HepG2 (cell line): ENCODE results near the gene KBTBD3. TPM values are rescaled to one million over a fixed set of nuclear protein-coding genes. Genes with fewer than 3 reads are reported as not detected.
A peak's percentile ranks its signal among the peaks of the same experiment; 100 is the strongest.

Experiments
- CENPX ChIP-seq: sonication (generic); formaldehyde crosslinking; IDR thresholded peaks from 2 replicates; pipeline ENCODE4 v1.9.0; 2021; ENCODE audit warnings: mild to moderate bottlenecking, missing genetic modification reagents, moderate library complexity
- EEA1 ChIP-seq: sonication (generic); formaldehyde crosslinking; IDR thresholded peaks from 2 replicates; pipeline ENCODE4 v1.5.1; 2020; ENCODE audit warnings: mild to moderate bottlenecking, missing genetic modification reagents, borderline replicate concordance
- FOXK1 ChIP-seq: sonication (generic); formaldehyde crosslinking; IDR thresholded peaks from 2 replicates; pipeline ENCODE4 v1.4.0; 2020; ENCODE audit warnings: low read depth, missing genetic modification reagents, borderline replicate concordance
- HOMEZ ChIP-seq: IDR thresholded peaks from 2 replicates; pipeline ENCODE4 v1.6.1; 2016; ENCODE audit warnings: low read depth
- KDM1A ChIP-seq: IDR thresholded peaks from 2 replicates; pipeline ENCODE4 v1.6.1; 2016; ENCODE audit warnings: missing compliant biosample characterization
- KMT2B ChIP-seq: IDR thresholded peaks from 2 replicates; pipeline ENCODE4 v1.6.1; 2016; ENCODE audit warnings: missing genetic modification reagents, missing compliant biosample characterization
- LCORL ChIP-seq, 2 experiments: fragments of 450-650 bp in 1 of 2; sonication (generic) in 1 of 2; formaldehyde crosslinking in 1 of 2; IDR thresholded peaks; 2 replicates each; pipeline versions ENCODE4 v1.5.0 to v1.6.1; 2017 to 2020; ENCODE audit warnings: antibody characterized with exemption in 1 of 2, missing genetic modification reagents in 1 of 2
- NFE2L1 ChIP-seq: sonication (generic); formaldehyde crosslinking; IDR thresholded peaks from 2 replicates; pipeline ENCODE4 v1.4.0; 2020; ENCODE audit warnings: missing genetic modification reagents, mild to moderate bottlenecking, borderline replicate concordance
- PHF21A ChIP-seq: sonication (generic); formaldehyde crosslinking; IDR thresholded peaks from 2 replicates; pipeline ENCODE4 v1.5.0; 2020; ENCODE audit warnings: mild to moderate bottlenecking, missing genetic modification reagents
- PHF5A ChIP-seq: IDR thresholded peaks from one replicate; pipeline ENCODE4 v1.6.1; 2018; ENCODE audit warnings: low read depth, missing genetic modification reagents; ENCODE audit not compliant: unreplicated experiment
- POLR2A ChIP-seq, 2 experiments: IDR thresholded peaks; 2 replicates each; pipeline ENCODE4 v1.6.1; 2011; ENCODE audit warnings: low read depth in 2 of 2, low read length in 2 of 2, mild to moderate bottlenecking in 1 of 2, moderate library complexity in 1 of 2; ENCODE audit not compliant: insufficient read depth in 1 of 2
- SMAD3 ChIP-seq: sonication (generic); formaldehyde crosslinking; IDR thresholded peaks from 2 replicates; pipeline ENCODE4 v1.4.0; 2020; ENCODE audit warnings: missing genetic modification reagents
- SOX6 ChIP-seq, 2 experiments: fragments of 450-650 bp in 1 of 2; sonication (generic) in 1 of 2; formaldehyde crosslinking in 1 of 2; IDR thresholded peaks; 2 replicates each; pipeline versions ENCODE4 v1.4.0 to v1.6.1; 2017 to 2020; ENCODE audit warnings: antibody characterized with exemption in 1 of 2, mild to moderate bottlenecking in 1 of 2, missing genetic modification reagents in 1 of 2
- STAT6 ChIP-seq: sonication (generic); formaldehyde crosslinking; IDR thresholded peaks from 2 replicates; pipeline ENCODE4 v1.4.0; 2020; ENCODE audit warnings: missing genetic modification reagents, mild to moderate bottlenecking, borderline replicate concordance
- ZBTB4 ChIP-seq: sonication (generic); formaldehyde crosslinking; IDR thresholded peaks from 2 replicates; pipeline ENCODE4 v1.4.0; 2020; ENCODE audit warnings: missing genetic modification reagents, mild to moderate bottlenecking, borderline replicate concordance
- ZFP41 ChIP-seq: sonication (generic); formaldehyde crosslinking; IDR thresholded peaks from 2 replicates; pipeline ENCODE4 v1.4.0; 2020; ENCODE audit warnings: mild to moderate bottlenecking, missing genetic modification reagents, borderline replicate concordance
- ZNF205 ChIP-seq: IDR thresholded peaks from 2 replicates; pipeline ENCODE4 v1.6.1; 2018; ENCODE audit warnings: missing biosample characterization, missing genetic modification reagents
- ZNF629 ChIP-seq: sonication (generic); formaldehyde crosslinking; conservative IDR thresholded peaks from 2 replicates; pipeline ENCODE4 v1.5.0; 2020; ENCODE audit warnings: missing genetic modification reagents
- ZNF691 ChIP-seq: sonication (generic); formaldehyde crosslinking; IDR thresholded peaks from 2 replicates; pipeline ENCODE4 v1.4.0; 2020; ENCODE audit warnings: missing genetic modification reagents, low read depth, mild to moderate bottlenecking, borderline replicate concordance
- ZNF7 ChIP-seq: IDR thresholded peaks from 2 replicates; pipeline ENCODE4 v1.6.1; 2016; ENCODE audit warnings: missing biosample characterization, missing genetic modification reagents
- ZNF816 ChIP-seq: sonication (generic); formaldehyde crosslinking; IDR thresholded peaks from 2 replicates; pipeline ENCODE4 v1.8.0; 2022; ENCODE audit warnings: missing genetic modification reagents, mild to moderate bottlenecking, borderline replicate concordance
- polyA plus RNA-seq, 8 experiments: library from polyadenylated mRNA; depleted of rRNA in 3 of 8; stranded (reverse) in 7 of 8; unstranded in 1 of 8; fragments of >200 nt; fragmentation: Illumina TruSeq in 4 of 8; extraction: Trizol in 4 of 8; gene quantifications; 2 replicates each; pipeline versions ENCODE4 v1.2.1 to v1.2.3, GENCODE V29; 2011 to 2016; ENCODE audit warnings: low read depth in 4 of 8, missing spikeins in 1 of 8, mixed read lengths in 1 of 8; ENCODE audit not compliant: insufficient read depth in 1 of 8
- total RNA-seq, 5 experiments: library from RNA; depleted of rRNA; stranded (reverse); fragments of >200 nt; fragmentation: Illumina TruSeq; extraction: Trizol; gene quantifications; 2 replicates each; pipeline ENCODE4 v1.2.3, GENCODE V29; 2016; ENCODE audit warnings: low read depth in 1 of 5

The KBTBD3 gene
- total and polyA plus RNA-seq, 2 of the 13 experiments (the other 11 are each of a cell fraction or from before 2014, with no cell fraction given), result 1.8 to 7.4 TPM

GRCh38 chr11:106076919-106077608 lies at the start of gene KBTBD3 (continued):
- 0 out of 2 replicates have a peak, but pooled peaks have one; percentile 61 for TF ChIP-seq PHF21A (CRISPR knock-in tag)
- peak; percentile 66; the same call in 1 of the 2 replicates for TF ChIP-seq STAT6
- no peak for TF ChIP-seq ZNF629 (CRISPR knock-in tag)
- 0 out of 2 replicates have a peak, but pooled peaks have one; percentile 50 for TF ChIP-seq ZBTB4 (CRISPR knock-in tag)
- no peak for TF ChIP-seq CENPX
- TF ChIP-seq ZFP41 (CRISPR knock-in tag), result no peak
- no peak for TF ChIP-seq LCORL (IDR thresholded peaks at IDR 0.05)
- TF ChIP-seq LCORL (CRISPR knock-in tag; IDR thresholded peaks at IDR 0.05), result peak; percentile 53; the same call in 1 of the 2 replicates
- peak; percentile 34; the same call in 1 of the 2 replicates for TF ChIP-seq ZNF205
- TF ChIP-seq NFE2L1 (CRISPR knock-in tag), result 0 out of 2 replicates have a peak, but pooled peaks have one; percentile 34
- no peak for TF ChIP-seq SOX6 (IDR thresholded peaks at IDR 0.05)
- peak; percentile 44 for TF ChIP-seq SOX6 (CRISPR knock-in tag; IDR thresholded peaks at IDR 0.05)
- peak; percentile 49 for TF ChIP-seq HOMEZ (CRISPR knock-in tag)
- no peak for TF ChIP-seq KDM1A
- 0 out of 2 replicates have a peak, but pooled peaks have one; percentile 3 for TF ChIP-seq FOXK1 (CRISPR knock-in tag)
- peak; percentile 41 for TF ChIP-seq SMAD3
- peak; percentile 68; the same call in 1 of the 2 replicates for TF ChIP-seq KMT2B
- TF ChIP-seq PHF5A (CRISPR knock-in tag), result no peak
- TF ChIP-seq EEA1 (CRISPR knock-in tag), result no peak
- TF ChIP-seq POLR2A (IDR thresholded peaks at IDR 0.05; ENCODE audit: insufficient read depth in 1 of 2, low read depth in 2 of 2, low read length in 2 of 2), result peak; percentile 66 to 84; a peak in 3 of 4 replicates
- TF ChIP-seq ZNF816 (CRISPR knock-in tag), result no peak
- peak; percentile 32; the same call in 1 of the 2 replicates for TF ChIP-seq ZNF691
- TF ChIP-seq ZNF7 (CRISPR knock-in tag), result no peak
